Measurements from ENCODE around the gene SEMA5A.

DNA sequence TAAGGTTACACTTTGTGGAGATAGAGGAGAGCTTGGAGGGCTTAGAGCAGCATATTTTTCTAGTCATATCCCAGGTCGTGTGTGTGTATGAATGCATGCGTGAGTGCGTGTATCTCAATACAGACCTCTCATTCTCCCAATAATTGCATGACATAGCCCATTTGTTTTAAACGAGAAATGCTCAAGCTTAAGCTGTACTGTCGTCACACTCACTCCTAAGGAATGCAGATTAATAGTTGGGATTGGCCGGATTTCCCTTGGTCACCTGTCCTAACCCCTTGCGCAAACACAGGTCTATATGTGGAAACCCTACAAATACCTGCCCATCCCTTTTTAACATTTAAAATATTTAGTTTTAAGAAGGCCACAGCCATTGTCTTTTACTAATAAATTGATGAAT, 165.8 kb downstream of the SEMA5A start:
- TF ChIP-seq, protein P1, sequence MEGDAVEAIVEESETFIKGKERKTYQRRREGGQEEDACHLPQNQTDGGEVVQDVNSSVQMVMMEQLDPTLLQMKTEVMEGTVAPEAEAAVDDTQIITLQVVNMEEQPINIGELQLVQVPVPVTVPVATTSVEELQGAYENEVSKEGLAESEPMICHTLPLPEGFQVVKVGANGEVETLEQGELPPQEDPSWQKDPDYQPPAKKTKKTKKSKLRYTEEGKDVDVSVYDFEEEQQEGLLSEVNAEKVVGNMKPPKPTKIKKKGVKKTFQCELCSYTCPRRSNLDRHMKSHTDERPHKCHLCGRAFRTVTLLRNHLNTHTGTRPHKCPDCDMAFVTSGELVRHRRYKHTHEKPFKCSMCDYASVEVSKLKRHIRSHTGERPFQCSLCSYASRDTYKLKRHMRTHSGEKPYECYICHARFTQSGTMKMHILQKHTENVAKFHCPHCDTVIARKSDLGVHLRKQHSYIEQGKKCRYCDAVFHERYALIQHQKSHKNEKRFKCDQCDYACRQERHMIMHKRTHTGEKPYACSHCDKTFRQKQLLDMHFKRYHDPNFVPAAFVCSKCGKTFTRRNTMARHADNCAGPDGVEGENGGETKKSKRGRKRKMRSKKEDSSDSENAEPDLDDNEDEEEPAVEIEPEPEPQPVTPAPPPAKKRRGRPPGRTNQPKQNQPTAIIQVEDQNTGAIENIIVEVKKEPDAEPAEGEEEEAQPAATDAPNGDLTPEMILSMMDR (IDR thresholded peaks at IDR 0.05), result no peak
- TF ChIP-seq POLR2A (IDR thresholded peaks at IDR 0.05), result no peak
